AML-193 (cell line): ENCODE measurements around the gene OR11H7.
"Not testable (repeated sequence)": the region's sequence is repeated elsewhere in the genome, so short reads cannot be mapped to it uniquely, and the experiment has no call there.

Source experiments
- DNase-seq, 2 experiments: peaks; one replicate each; lab custom pipeline; 2025; lab: John Stamatoyannopoulos, UW

Gene OR11H7

DNA sequence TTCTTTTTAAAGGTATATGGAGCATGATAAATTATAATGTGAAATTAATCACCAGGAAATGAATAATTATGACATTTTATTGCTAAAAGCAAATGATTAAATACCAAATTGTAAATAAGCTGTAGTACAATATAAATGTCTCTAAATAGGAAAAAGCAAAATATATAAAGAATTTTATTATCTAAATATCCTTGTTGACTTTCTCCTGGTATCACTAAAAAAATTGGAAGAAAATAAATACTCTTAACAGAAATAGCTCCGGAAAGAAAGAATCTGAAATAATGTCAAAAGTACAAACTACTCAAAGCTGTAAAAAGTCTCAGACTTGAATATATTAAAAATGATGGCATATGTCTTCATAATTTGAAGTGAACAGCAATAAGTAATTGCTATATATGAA, at the start of gene OR11H7:
TSS of gene OR11H7 (plus strand) at position 301 of the 400 bp plus-strand sequence.
- no peak for DNase-seq

DNA sequence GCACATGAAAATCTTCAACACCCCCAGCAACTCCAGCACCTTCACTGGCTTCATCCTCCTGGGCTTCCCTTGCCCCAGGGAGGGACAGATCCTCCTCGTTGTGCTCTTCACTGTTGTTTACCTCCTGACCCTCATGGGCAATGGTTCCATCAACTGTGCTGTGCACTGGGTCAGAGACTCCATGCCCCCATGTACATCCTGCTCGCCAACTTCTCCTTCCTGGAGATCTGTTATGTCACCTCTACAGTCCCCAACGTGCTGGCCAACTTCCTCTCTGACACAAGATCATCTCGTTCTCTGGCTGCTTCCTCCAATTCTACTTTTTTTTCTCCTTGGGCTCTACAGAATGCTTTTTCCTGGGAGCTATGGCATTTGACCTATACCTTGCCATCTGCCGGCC, 49.6 kb upstream of the OR11H7 start:
- DNase-seq = peak; percentile 45 to 60

DNA sequence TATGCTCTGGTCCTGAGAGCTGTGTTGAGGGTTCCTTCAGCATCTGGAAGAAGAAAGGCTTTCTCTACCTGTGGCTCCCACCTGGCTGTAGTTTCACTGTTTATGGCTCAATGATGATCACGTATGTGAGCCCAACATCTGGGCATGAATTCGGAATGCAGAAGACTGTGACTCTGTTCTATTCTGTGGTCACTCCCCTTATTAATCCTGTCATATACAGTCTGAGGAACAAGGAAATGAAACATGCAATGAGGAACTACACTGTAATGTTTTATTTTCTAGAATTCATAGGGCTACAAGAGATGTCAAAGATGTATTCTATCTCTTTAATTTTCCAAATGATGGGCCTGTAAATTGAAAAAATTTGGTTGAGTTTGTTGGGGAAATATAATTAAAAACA, 48.9 kb upstream of the OR11H7 start:
- no peak for DNase-seq

DNA sequence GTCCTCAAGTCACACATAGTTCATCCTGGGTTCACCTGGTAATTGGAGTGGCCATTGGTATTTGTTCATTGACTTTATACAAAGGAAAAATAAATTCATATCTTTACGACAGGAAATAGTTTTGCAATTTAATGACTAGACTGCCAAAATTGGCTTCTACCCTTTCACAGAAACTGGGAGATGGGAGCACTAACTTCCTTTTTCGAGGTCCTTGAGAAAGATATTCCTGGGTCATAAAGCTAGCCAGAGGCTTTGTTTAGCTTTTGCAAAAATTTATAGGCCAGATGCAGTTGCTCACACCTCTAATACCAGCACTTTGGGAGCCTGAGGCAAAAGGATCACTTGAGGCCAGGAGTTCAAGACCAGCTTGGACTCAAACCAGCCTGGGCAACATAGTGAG, 48.3 kb upstream of the OR11H7 start:
- no peak for DNase-seq

DNA sequence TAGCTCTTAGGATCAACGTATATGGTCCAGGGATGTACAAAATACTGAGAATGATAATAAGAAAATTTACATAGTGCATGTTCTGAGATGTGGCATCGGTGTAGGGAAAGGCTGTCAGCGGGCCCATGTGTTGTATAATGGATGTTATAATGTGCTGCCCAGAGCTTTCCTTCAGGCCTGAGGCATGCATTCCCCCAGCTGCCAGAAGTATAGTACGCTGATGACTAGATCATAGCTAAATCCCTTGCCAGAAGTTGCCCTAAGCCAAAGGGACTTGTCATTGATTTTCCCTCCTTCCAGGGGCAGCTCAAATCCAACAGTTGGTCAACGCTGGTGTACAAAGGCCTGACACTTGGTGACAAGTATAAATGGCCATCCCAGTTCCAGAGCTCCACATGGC, 44.6 kb upstream of the OR11H7 start:
- no peak for DNase-seq

DNA sequence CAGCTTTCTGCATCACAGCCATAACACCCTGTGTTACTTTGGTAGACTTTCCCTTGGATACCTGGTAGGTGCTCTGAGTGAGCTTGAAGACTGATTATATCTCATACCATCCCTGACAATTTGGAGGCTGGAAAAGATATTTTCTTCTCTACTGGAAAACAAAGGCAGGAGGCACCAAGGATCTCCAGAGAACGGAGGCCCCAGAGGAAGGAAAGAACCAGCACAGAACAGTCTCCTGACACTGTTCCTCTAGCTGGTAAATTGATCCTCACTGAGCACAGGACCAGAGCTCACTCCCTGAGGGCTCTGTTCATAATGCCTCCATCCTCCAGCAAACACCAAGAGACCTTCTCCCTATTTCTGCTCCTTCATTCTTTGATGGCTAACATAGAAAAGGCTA, 38.2 kb upstream of the OR11H7 start, which contains the start of gene OR11G2:
TSS of gene OR11G2 (plus strand) at position 301 of the 400 bp plus-strand sequence. CDS start 6,542 bp downstream, outside the sequence.
- no peak for DNase-seq

DNA sequence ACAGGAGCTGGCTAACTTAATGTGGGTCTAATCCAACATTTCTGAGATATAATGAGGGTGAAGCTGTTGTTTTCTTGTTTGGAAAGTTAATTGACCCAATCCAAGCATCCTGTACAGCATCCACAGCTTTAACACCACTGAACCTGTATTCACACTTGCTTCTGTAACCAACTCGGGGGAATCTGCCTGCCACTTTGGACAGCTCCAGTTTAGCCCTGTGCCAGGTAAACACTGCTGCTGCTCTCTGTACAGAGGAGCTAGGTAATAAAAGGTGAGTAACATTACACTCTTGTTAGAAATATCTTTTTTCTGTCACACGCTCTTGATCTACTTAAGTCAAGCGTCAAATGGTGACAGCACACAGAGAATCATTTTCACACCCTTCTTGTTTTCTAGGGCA, 37.4 kb upstream of the OR11H7 start:
- DNase-seq = no peak

DNA sequence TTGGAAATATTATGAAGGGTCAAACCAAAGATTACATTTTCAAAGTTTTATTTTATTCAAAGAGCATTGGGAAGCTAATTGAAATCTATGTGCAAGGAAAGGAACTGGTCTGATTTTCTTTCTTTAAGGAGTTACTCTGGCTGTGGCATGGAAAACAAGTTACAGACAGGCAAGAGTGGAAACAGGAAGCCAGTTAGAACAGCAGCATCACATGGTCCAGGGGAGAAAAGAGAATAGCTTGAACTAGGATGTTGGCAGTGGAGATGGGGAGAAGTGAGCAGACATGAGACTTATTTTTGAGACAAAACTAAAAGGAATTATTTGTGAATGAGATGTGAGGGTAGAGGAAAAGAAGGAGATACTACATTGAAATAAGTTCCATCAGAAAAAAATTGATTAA, 34.7 kb upstream of the OR11H7 start:
- no peak for DNase-seq

DNA sequence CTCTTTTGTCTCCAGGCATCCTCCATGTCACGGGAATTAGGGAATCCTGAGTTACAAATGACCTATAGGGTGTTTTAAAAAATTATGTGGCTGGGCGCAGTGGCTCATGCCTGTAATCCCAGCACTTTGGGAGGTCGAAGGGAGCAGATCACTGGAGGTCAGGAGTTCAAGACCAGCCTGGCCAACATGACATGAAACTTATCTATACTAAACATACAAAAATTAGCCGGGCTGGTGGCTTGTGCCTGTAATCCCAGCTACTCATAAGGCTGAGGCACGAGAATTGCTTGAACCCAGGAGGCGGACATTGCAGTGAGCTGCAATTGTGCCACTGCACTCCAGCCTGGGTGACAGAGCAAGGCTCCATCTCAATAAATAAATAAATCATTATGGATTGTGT, 33.6 kb upstream of the OR11H7 start:
- not testable (repeated sequence) for DNase-seq

DNA sequence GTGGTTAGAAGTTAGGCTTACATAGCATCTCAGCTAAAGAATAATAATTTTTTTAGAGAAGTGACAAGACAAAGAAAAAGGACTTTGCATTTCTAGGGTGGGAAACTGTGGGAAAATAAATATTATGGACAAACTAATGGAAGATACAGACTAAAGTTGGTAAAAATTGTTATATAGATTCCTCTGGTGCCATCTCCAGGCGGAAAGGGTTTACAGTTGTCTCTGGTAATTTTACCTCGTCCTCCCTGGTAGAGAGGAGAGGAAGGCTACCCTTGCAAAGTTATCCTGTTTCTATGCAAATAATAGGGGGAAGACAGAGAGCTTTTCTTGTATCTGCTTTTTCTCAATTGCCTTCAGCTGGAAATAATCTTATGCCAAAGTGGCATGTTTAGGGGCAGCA, 32.9 kb upstream of the OR11H7 start:
- DNase-seq = no peak

DNA sequence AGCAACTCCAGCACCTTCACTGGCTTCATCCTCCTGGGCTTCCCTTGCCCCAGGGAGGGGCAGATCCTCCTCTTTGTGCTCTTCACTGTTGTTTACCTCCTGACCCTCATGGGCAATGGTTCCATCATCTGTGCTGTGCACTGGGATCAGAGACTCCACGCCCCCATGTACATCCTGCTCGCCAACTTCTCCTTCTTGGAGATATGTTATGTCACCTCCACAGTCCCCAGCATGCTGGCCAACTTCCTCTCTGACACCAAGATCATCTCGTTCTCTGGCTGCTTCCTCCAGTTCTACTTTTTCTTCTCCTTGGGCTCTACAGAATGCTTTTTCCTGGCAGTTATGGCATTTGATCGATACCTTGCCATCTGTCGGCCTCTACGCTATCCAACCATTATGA, 31.3 kb upstream of the OR11H7 start:
- peak; percentile 12 to 40 for DNase-seq

DNA sequence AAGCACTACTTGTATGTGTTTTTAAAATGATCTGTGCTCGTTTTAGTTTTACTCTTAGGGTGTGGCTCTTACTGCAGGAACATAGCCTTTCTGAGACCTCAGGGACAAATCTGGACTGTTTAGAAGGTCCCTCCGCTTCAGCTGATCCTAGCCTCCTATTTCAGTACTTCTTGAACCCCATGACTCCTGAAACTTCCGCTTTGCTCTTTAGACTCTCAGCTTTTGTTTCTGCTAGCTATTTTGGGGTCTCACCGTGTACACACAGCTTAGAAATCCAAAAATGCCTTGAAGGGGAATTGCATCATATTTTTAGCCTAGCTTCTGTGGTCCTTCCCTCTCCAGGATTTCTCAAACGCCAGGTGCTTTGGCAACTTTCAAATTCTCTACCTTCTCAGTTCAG, 29.8 kb upstream of the OR11H7 start:
- DNase-seq = no peak

DNA sequence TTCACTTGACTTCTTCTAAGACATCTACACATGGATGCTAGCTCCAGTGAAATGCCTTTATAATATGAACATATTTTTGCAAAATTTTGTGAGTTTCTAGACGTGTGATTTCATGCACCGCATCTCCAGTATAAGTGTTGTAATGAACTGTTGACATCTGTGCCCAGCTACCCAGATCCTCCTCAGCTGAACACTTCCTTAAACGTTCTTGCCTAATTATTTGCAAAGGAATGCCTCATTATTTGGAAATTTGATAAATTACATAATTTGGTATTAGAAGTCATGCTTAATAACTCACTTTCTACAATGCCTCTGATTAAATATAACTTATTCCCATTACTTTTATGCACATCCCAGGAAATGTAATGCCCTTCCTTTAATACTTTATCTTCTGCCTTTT, 24.1 kb upstream of the OR11H7 start:
- peak in 1 of 2 experiments; percentile 4 for DNase-seq

DNA sequence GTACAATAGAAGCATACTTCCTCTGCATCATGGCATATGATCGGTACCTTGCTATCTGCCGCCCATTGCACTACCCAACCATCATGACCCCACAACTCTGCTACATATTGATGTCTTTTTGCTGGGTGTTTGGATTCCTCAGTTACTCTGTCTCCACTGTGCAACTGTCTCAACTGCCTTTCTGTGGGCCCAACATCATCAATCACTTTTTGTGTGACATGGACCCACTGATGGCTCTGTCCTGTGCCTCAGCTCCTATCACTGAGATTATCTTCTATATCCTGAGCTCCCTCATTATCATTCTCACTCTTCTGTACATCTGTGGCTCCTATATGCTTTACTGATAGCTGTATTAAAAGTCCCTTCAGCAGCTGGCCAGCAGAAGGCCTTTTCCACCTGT, 19.2 kb upstream of the OR11H7 start:
- DNase-seq = no peak

DNA sequence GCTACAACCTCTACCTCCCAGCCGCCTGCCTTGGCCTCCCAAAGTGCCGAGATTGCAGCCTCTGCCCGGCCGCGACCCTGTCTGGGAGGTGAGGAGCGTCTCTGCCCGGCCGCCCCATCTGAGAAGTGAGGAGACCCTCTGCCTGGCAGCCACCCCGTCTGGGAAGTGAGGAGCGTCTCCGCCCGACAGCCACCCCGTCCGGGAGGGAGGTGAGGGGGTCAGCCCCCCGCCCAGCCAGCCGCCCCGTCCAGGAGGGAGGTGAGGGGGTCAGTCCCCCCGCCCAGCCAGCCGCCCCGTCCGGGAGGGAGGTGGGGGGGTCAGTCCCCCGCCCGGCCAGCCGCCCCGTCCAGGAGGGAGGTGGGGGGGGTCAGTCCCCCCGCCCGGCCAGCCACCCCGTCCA, 16.4 kb upstream of the OR11H7 start:
- not testable (repeated sequence) for DNase-seq

DNA sequence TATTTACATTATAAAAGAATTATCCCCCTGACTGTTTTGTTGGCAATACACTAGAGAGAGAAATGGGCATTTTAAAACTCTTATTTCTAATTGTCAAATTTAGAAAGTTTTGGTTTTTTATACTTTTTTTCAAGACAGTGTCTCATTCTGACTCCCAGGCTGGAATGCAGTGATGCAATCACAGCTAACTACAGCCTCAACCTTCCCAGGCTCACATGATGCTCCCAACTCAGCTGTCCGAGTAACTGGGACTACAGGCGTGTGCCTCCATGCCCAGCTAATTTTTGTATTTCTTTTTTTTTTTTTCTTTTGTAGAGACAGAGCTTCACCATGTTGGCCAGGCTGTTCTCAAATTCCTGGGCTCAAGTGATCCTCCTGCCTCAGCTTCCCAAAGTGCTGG, 13.6 kb upstream of the OR11H7 start:
- DNase-seq = no peak

DNA sequence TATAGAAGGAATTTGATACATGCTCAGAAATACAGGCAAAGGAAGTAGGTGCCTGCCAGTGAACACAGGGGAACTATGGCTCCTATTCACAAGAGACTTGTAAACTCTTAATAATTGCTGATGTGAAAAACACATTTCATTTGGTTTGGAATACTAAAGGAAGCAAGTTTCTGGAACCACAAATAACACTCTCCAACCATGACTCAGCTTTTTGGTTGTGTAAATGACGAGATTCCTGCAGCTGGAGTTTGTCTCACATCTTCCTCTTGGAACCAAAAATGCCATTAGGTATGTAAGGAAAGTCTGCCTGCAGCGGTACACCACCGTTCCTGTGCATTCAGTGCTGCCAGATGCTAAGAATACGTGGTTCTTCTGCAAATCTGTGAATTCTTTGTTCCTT, 9.7 kb upstream of the OR11H7 start:
- DNase-seq = no peak

DNA sequence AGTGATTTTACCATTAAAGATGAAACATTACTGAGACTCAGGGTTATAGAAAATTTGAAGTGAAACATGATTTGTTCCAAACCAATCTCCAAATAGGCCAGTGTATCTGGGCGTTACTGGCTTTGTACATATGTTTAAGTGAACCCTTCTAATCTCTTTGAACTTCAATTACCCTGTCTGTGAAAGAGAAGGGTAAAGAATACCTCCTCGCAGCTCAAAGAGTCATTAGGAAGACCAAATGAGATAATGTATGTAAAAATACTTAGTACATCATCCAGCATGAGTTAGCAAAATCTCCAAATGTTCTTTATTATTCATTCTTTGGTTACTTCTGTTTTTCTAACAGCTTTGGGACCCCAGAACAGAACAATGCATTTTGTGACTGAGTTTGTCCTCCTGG, 5.4 kb upstream of the OR11H7 start, which contains the start of gene OR11H6:
TSS of gene OR11H6 (plus strand) at position 301 of the 400 bp plus-strand sequence. CDS start at position 301, 0 bp downstream.
- DNase-seq = no peak

DNA sequence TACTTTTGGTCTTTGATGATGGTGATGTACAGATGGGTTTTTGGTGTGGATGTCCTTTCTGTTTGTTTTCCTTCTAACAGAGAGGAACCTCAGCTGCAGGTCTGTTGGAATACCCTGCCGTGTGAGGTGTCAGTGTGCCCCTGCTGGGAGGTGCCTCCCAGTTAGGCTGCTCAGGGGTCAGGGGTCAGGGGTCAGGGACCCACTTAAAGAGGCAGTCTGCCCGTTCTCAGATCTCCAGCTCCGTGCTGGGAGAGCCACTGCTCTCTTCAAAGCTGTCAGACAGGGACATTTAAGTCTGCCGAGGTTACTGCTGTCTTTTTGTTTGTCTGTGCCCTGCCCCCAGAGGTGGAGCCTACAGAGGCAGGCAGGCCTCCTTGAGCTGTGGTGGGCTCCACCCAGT, 6.6 kb downstream of the OR11H7 start:
- DNase-seq = not testable (repeated sequence)

DNA sequence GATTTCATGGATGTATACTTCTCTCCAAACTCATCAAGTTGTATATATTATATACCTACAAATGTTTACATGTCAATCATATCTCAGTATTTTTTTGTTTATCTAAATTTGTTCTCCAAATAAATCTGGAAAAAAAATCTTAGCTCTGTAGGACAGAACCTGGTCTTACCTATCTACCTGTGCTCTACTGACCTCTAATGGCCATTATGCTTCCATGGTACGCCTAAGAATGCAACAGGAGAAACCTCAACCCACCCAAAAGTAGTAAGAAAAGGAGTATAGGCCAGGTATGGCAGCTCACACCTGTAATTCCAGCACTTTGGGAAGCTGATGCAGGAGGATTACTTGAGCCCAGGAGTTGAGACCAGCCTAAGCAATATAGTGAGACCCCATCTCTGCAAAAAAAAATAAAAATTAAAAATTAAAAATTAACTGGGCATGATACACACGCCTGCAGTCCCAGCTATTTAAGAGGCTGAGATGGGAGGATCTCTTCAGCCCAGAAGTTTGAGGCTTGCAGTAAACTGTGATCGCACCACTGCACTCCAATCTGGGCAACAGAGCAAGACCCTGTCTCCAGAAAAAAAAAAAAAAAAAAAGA, 19.0 kb downstream of the OR11H7 start:
- no peak for DNase-seq

DNA sequence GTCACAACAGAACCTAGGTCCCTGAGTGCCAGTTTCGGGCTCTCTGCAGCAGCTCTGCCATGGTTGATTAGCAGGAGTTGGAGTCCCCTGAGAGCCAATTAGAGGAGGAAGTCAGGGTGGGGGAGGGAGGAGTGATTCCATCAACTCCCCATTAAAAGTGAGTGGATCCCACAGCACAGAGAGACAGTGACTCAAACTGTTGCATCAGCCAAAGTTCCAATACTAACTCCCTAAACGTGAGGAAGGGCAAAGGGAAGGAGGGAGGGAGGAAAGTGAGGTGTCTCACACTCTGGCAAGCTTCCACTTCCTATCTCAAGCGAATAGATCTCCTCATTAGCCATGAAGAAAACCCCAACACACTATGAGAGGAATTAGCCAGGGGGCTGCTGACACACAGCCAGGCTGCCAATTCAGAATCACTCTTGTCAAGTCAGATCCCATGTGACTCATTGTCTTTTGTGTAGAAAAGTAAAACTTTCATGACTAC, 33.9 kb downstream of the OR11H7 start:
- no peak for DNase-seq

DNA sequence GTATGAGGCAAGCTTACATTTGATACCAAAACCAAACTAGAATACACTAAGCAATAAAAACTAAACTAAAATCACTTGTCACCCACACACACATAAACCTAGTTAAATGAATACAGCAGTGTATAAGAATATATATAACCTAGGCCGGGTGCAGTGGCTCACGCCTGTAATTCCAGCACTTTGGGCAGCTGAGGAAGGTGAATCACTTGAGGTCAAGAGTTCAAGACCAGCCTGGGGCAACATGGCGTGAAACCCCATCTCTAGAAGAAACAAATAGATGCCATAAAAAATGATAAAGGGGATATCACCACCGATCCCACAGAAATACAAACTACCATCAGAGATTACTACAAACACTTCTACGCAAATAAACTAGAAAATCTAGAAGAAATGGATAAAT, 35.6 kb downstream of the OR11H7 start:
- not testable (repeated sequence) for DNase-seq

DNA sequence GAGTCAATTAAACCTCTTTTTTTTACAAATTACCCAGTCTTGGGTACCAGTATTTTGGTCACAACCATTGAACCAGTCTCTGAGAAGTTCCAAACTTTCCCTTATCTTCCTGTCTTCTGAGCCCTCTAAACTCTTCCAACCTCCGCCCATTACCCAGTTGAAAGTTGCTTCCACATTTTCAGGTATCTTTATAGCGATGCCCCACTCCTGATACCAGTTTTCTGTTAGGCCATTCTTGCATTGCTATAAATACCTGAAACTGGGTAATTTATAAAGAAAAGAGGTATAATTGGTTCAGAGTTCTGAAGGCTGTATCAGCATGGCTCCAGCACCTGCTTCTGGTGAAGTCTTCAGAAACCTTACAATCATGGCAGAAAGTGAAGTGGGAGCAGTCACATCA, 45.3 kb downstream of the OR11H7 start:
- no peak for DNase-seq

DNA sequence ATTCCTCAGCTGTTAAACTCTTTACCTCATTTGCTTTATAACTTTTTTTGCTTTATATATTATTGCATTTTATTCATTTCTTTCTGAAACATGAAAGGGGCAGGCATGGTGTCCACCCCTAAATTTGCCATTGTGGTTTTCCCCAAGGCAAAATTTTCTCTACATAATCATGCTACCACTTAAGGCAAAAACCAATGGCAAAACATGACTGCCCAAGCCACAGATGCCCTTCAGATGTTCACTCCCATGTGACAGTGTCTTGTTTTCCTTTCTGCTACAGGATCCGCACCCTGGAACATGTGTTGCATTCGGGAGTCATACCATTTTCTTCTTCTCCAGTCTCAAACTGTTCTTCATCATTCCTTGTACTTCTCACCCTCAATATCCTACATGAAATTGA, 48.6 kb downstream of the OR11H7 start:
- DNase-seq = no peak
